Activated T-cell treated with anti-CD3 and anti-CD28 coated beads, Interleukin-2, amount 50 U/mL, for 48 hours (primary cell): Measurements from ENCODE around the gene TNNT1.
A peak's percentile ranks its signal among the peaks of the same experiment; 100 is the strongest.
"Not testable (repeated sequence)": the region's sequence is repeated elsewhere in the genome, so short reads cannot be mapped to it uniquely, and the experiment has no call there.

Experiments used
- DNase-seq, 2 experiments: peaks; one replicate each; pipeline ENCODE4 v3.0.0-alpha.2; 2020

TNNT1 gene

GRCh38 chr19:55136399-55137102, 12.5 kb downstream of the TNNT1 start:
- no peak for DNase-seq

GRCh38 chr19:55134736-55135135, 14.3 kb downstream of the TNNT1 start:
- DNase-seq = no peak

- DNase-seq = no peak
Measured at GRCh38 chr19:55133639-55134444, 15.2 kb downstream of the TNNT1 start.

- no peak for DNase-seq
Measured at GRCh38 chr19:55132453-55133129, 16.4 kb downstream of the TNNT1 start.

- no peak for DNase-seq
Measured at GRCh38 chr19:55131421-55131820, 17.6 kb downstream of the TNNT1 start.

GRCh38 chr19:55119053-55119452, 30.0 kb downstream of the TNNT1 start:
- no peak for DNase-seq

- peak; percentile 58 to 59 for DNase-seq
Measured at GRCh38 chr19:55118401-55118991, 30.5 kb downstream of the TNNT1 start.

GRCh38 chr19:55117663-55118391, 31.2 kb downstream of the TNNT1 start:
- DNase-seq = peak; percentile 96 to 97

GRCh38 chr19:55116859-55117662, 31.9 kb downstream of the TNNT1 start, which contains the start of gene PPP1R12C:
Gene PPP1R12C (minus strand): TSS chr19:55117637. CDS start chr19:55117543, 94 bp downstream.
- DNase-seq = peak; percentile 31 to 42

GRCh38 chr19:55116232-55116858, 32.7 kb downstream of the TNNT1 start:
- DNase-seq = peak; percentile 66 to 72

- DNase-seq = no peak
Measured at GRCh38 chr19:55115446-55116065, 33.5 kb downstream of the TNNT1 start.

GRCh38 chr19:55114566-55115145, 34.4 kb downstream of the TNNT1 start:
- DNase-seq = no peak

GRCh38 chr19:55113570-55114039, 35.4 kb downstream of the TNNT1 start:
- DNase-seq = no peak

- DNase-seq = no peak
Measured at GRCh38 chr19:55112777-55113569, 36.0 kb downstream of the TNNT1 start.

GRCh38 chr19:55112246-55112776, 36.7 kb downstream of the TNNT1 start:
- no peak for DNase-seq

GRCh38 chr19:55111238-55111831, 37.7 kb downstream of the TNNT1 start:
- DNase-seq = no peak

GRCh38 chr19:55109527-55110291, 39.3 kb downstream of the TNNT1 start:
- DNase-seq = no peak

- DNase-seq = not testable (repeated sequence)
Measured at GRCh38 chr19:55107252-55107651, 41.8 kb downstream of the TNNT1 start.
